ENCODE data around the gene AOAH. TPM values are rescaled to one million over a fixed set of nuclear protein-coding genes. Genes with fewer than 3 reads are reported as not detected.

Gene AOAH
- total RNA-seq, 1 donor from 2014 or later, result 5.5 TPM

GRCh38 chr7:36652431-36652830 lies 71.9 kb downstream of the AOAH start:
- TF ChIP-seq, protein P1, sequence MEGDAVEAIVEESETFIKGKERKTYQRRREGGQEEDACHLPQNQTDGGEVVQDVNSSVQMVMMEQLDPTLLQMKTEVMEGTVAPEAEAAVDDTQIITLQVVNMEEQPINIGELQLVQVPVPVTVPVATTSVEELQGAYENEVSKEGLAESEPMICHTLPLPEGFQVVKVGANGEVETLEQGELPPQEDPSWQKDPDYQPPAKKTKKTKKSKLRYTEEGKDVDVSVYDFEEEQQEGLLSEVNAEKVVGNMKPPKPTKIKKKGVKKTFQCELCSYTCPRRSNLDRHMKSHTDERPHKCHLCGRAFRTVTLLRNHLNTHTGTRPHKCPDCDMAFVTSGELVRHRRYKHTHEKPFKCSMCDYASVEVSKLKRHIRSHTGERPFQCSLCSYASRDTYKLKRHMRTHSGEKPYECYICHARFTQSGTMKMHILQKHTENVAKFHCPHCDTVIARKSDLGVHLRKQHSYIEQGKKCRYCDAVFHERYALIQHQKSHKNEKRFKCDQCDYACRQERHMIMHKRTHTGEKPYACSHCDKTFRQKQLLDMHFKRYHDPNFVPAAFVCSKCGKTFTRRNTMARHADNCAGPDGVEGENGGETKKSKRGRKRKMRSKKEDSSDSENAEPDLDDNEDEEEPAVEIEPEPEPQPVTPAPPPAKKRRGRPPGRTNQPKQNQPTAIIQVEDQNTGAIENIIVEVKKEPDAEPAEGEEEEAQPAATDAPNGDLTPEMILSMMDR (IDR thresholded peaks at IDR 0.05), result no peak
- TF ChIP-seq EZH2phosphoT487 (IDR thresholded peaks at IDR 0.05), result no peak
- TF ChIP-seq EZH2 (IDR thresholded peaks at IDR 0.05), result no peak

GRCh38 chr7:36651404-36651803 lies 72.9 kb downstream of the AOAH start:
- H3K9me3 Mint-ChIP-seq, result peaks cover 2% of the 10 kb centered on the region
- H3K36me3 ChIP-seq, result no peaks in the 10 kb centered on the region
- H3K4me2 ChIP-seq, result no peak overlapping the region

More at GRCh38 chr7:36652431-36652830, 71.9 kb downstream of the AOAH start:
- Histone ChIP-seq H3K4me2 (no peak overlapping the region), H3K27me3 (no peaks in the 10 kb centered on the region), H3K4me1 (peaks cover 37% of the 10 kb centered on the region), H4K20me1 (ENCODE audit: low read depth) (no peaks in the 10 kb centered on the region), H3K36me3 (no peaks in the 10 kb centered on the region), H3K9me3 (ENCODE audit: low read depth) (no peaks in the 10 kb centered on the region), H3K9ac (no peak overlapping the region), H2AFZ (replicated peaks) (no peak overlapping the region), H3K4me3 (no peak overlapping the region), H3F3A (ENCODE audit: low read depth) (peaks cover 4% of the 10 kb centered on the region), H3K27ac (no peak overlapping the region), H3K79me2 (ENCODE audit: low read depth) (no peaks in the 10 kb centered on the region)
- H3K27ac Mint-ChIP-seq, result no peak overlapping the region
- peaks cover 44% of the 10 kb centered on the region for H3K4me1 Mint-ChIP-seq
- no peak for DNase-seq (ENCODE audit: low spot score)
- H3K4me3 Mint-ChIP-seq, result no peak overlapping the region
- H3K9me3 Mint-ChIP-seq, result peaks cover 2% of the 10 kb centered on the region
- H3K36me3 Mint-ChIP-seq, result no peaks in the 10 kb centered on the region
- peaks cover 6% of the 10 kb centered on the region for H3K27me3 Mint-ChIP-seq (ENCODE audit: insufficient read depth, low read depth)

DNA sequence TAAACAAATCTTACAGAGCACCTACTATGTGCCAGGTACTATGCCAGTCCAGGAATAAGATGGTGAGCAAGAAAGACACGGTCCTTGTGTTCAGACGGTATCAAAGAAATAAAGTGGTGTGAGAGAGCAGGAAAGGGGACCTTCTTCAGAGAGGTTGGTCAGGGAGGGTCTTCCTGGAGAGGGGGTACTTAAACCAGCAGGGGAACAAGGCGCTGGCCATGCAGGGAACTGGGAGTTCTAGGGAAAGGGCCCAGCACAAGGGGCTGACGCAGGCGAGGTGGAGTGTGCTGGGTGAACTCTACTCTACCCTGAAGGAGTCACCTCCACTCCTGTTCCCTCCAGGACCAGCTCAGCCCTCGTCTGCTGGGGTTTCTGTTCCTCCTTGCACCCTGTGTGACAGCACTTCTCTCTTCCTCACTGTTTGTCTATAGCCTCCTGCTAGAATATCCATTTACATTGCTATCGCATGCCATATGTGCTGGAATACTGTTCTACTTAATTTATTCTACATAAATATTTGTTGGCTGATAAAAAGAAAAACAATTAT lies 73.5 kb downstream of the AOAH start:
- H3K9ac ChIP-seq, result no peak overlapping the region
- TF ChIP-seq EZH2 (IDR thresholded peaks at IDR 0.05) (no peak), EZH2phosphoT487 (IDR thresholded peaks at IDR 0.05) (no peak)
- TF ChIP-seq, protein P1 (IDR thresholded peaks at IDR 0.05), result no peak
- H3K79me2 ChIP-seq (ENCODE audit: low read depth), result no peaks in the 10 kb centered on the region
- DNase-seq (ENCODE audit: low spot score), result no peak
- H3K4me3 ChIP-seq, result no peak overlapping the region
- Mint-ChIP-seq H3K27me3 (ENCODE audit: insufficient read depth, low read depth) (peaks cover 4% of the 10 kb centered on the region), H3K9me3 (peaks cover 2% of the 10 kb centered on the region), H3K4me1 (peaks cover 45% of the 10 kb centered on the region), H3K36me3 (no peaks in the 10 kb centered on the region), H3K4me3 (no peak overlapping the region), H3K27ac (no peak overlapping the region)
- H4K20me1 ChIP-seq (ENCODE audit: low read depth), result no peaks in the 10 kb centered on the region
- H3K4me2 ChIP-seq, result no peak overlapping the region
- H3K27ac ChIP-seq, result no peak overlapping the region
- no peaks in the 10 kb centered on the region for H3K9me3 ChIP-seq (ENCODE audit: low read depth)
- H3F3A ChIP-seq (ENCODE audit: low read depth), result no peaks in the 10 kb centered on the region
- H3K27me3 ChIP-seq, result no peaks in the 10 kb centered on the region
- H2AFZ ChIP-seq (replicated peaks), result no peak overlapping the region
- H3K4me1 ChIP-seq, result peaks cover 33% of the 10 kb centered on the region
- H3K36me3 ChIP-seq, result no peaks in the 10 kb centered on the region

More at GRCh38 chr7:36651404-36651803, 72.9 kb downstream of the AOAH start:
- H3K4me3 ChIP-seq, result no peak overlapping the region
- no peaks in the 10 kb centered on the region for H3F3A ChIP-seq (ENCODE audit: low read depth)
- no peak overlapping the region for H3K27ac ChIP-seq
- no peaks in the 10 kb centered on the region for H3K27me3 ChIP-seq
- Mint-ChIP-seq H3K27ac (no peak overlapping the region), H3K27me3 (ENCODE audit: insufficient read depth, low read depth) (peaks cover 6% of the 10 kb centered on the region), H3K4me3 (no peak overlapping the region), H3K36me3 (no peaks in the 10 kb centered on the region), H3K4me1 (peaks cover 45% of the 10 kb centered on the region)
- TF ChIP-seq EZH2phosphoT487 (IDR thresholded peaks at IDR 0.05) (no peak), EZH2 (IDR thresholded peaks at IDR 0.05) (no peak)
- TF ChIP-seq, protein P1 (IDR thresholded peaks at IDR 0.05), result no peak
- H3K9me3 ChIP-seq (ENCODE audit: low read depth), result no peaks in the 10 kb centered on the region
- no peak overlapping the region for H2AFZ ChIP-seq (replicated peaks)
- DNase-seq (ENCODE audit: low spot score), result no peak
- no peak overlapping the region for H3K9ac ChIP-seq
- H3K4me1 ChIP-seq, result peaks cover 34% of the 10 kb centered on the region
- H3K79me2 ChIP-seq (ENCODE audit: low read depth), result no peaks in the 10 kb centered on the region
- H4K20me1 ChIP-seq (ENCODE audit: low read depth), result no peaks in the 10 kb centered on the region

Data from neural progenitor cell (in vitro differentiated cells).